SU-DHL-6 (cell line): ENCODE data around the gene FAM32A.

Experiments used
- CTCF ChIP-seq: fragments of 200-600 bp; sonication (generic); IDR thresholded peaks from one replicate; pipeline ENCODE4 v1.5.1; 2017; ENCODE audit warnings: antibody characterized with exemption, mild to moderate bottlenecking, low read length, moderate library complexity; ENCODE audit not compliant: insufficient read depth, poor library complexity, severe bottlenecking
- EZH2phosphoT487 ChIP-seq: fragments of 200-600 bp; sonication (generic), shearing (Covaris generic); conservative IDR thresholded peaks from 2 replicates; pipeline ENCODE4 v1.6.1; 2018; ENCODE audit warnings: mild to moderate bottlenecking, antibody characterized with exemption, low read length, moderate library complexity, mixed read lengths

GRCh38 chr19:16191216-16191908 is 6.2 kb downstream of the FAM32A start:
- TF ChIP-seq CTCF (no peak), EZH2phosphoT487 (no peak)
